OCI-LY7 (cell line): ENCODE measurements around the gene GRIPAP1. TPM values are rescaled to one million over a fixed set of nuclear protein-coding genes. Genes with fewer than 3 reads are reported as not detected.

ENCODE experiments used
- BruUV-seq: library from RNA; stranded (reverse); fragments of 400-500 nt; replicated peaks from 2 replicates; lab custom pipeline; 2021; lab: Mats Ljungman, UMichigan
- CTCF ChIA-PET: fragments of 300-600 bp; sonication (Branson Sonifier 250); formaldehyde crosslinking; loops from one replicate; lab custom pipeline; 2022; ENCODE audit warnings: antibody characterized with exemption; ENCODE audit not compliant: unreplicated experiment; lab: Charles Lee
- POLR2A ChIA-PET: fragments of 300-600 bp; sonication (Branson Sonifier 250); formaldehyde crosslinking; loops from one replicate; lab custom pipeline; 2022; ENCODE audit warnings: antibody characterized with exemption; lab: Charles Lee
- DNase-seq: peaks from one replicate; pipeline ENCODE4 v3.0.0-alpha.2; 2015; ENCODE audit warnings: low spot score
- H2AFZ ChIP-seq: fragments of 200-600 bp; sonication (generic), shearing (Covaris generic); 2 replicates; pipeline ENCODE4 v1.6.1; 2014; ENCODE audit warnings: mild to moderate bottlenecking, antibody characterized with exemption, low read length, moderate library complexity
- H3K27ac ChIP-seq: fragments of 200-600 bp; sonication (generic); 2 replicates; pipeline ENCODE4 v1.5.1; 2014; ENCODE audit warnings: mixed run types, low read depth, mild to moderate bottlenecking, moderate library complexity, low read length, inconsistent platforms; ENCODE audit not compliant: poor library complexity, severe bottlenecking
- H3K36me3 ChIP-seq: fragments of 200-600 bp; sonication (generic); 2 replicates; pipeline ENCODE4 v1.6.1; 2014; ENCODE audit warnings: mild to moderate bottlenecking, antibody characterized with exemption, low read length, moderate library complexity, mixed read lengths; ENCODE audit not compliant: insufficient read depth
- H3K4me1 ChIP-seq: fragments of 200-600 bp; sonication (generic); 2 replicates; pipeline ENCODE4 v1.5.1; 2014; ENCODE audit warnings: mild to moderate bottlenecking, low read length; ENCODE audit not compliant: insufficient read depth, poor library complexity, severe bottlenecking
- H3K4me2 ChIP-seq: fragments of 200-600 bp; sonication (generic); 2 replicates; pipeline ENCODE4 v1.6.1; 2014; ENCODE audit warnings: mild to moderate bottlenecking, low read length
- H3K4me3 ChIP-seq: fragments of 200-600 bp; sonication (generic); 2 replicates; pipeline ENCODE4 v1.5.1; 2014; ENCODE audit warnings: mild to moderate bottlenecking, low read depth, low read length; ENCODE audit not compliant: poor library complexity, severe bottlenecking
- H3K79me2 ChIP-seq: fragments of 200-600 bp; sonication (generic); 2 replicates; pipeline ENCODE4 v1.6.1; 2016; ENCODE audit warnings: low read depth, mild to moderate bottlenecking, low read length, moderate library complexity, mixed read lengths; ENCODE audit not compliant: insufficient read depth
- H3K9me2 ChIP-seq: fragments of 200-600 bp; sonication (generic); 2 replicates; pipeline ENCODE4 v1.6.1; 2016; ENCODE audit warnings: mild to moderate bottlenecking, low read length, mixed read lengths; ENCODE audit not compliant: insufficient read depth
- H3K9me3 ChIP-seq: fragments of 200-600 bp; sonication (generic); 2 replicates; pipeline ENCODE4 v1.6.1; 2014; ENCODE audit warnings: mild to moderate bottlenecking, mixed run types, low read length, mixed read lengths
- H4K20me1 ChIP-seq: fragments of 200-600 bp; sonication (generic); 2 replicates; pipeline ENCODE4 v1.6.1; 2014; ENCODE audit warnings: mild to moderate bottlenecking, antibody characterized with exemption, low read length, moderate library complexity, mixed read lengths; ENCODE audit not compliant: insufficient read depth
- EZH2phosphoT487 ChIP-seq: fragments of 200-600 bp; sonication (generic); IDR thresholded peaks from 2 replicates; pipeline ENCODE4 v1.6.1; 2018; ENCODE audit warnings: low read depth, borderline replicate concordance, mild to moderate bottlenecking, mixed run types, antibody characterized with exemption, low read length, moderate library complexity, mixed read lengths
- intact Hi-C: fragments of 100-400 bp; cut with micrococcal nuclease; formaldehyde crosslinking; loops from one replicate; pipeline ENCODE4 v1.10.0; 2022; ENCODE audit not compliant: unreplicated experiment
- total RNA-seq, 2 experiments: library from RNA; depleted of rRNA in 1 of 2; stranded (reverse); fragments of >200 nt in 1 of 2; shearing (Covaris generic) in 1 of 2; gene quantifications; 2 replicates each; pipeline ENCODE4 v1.2.3, GENCODE V29; 2014 to 2022
- TF ChIP-seq, protein P1 (sequence below): fragments of 200-600 bp; sonication (generic); conservative IDR thresholded peaks from 2 replicates; pipeline ENCODE4 v1.5.1; 2014; ENCODE audit warnings: mild to moderate bottlenecking, antibody characterized with exemption, low read length, moderate library complexity, mixed read lengths

Gene GRIPAP1
- total RNA-seq, 2 experiments from 2014 or later, result 27.5 to 95.9 TPM

GRCh38 chrX:49019050-49019449 is 17.0 kb upstream of the GRIPAP1 start:
- H3K79me2 ChIP-seq, result no peaks in the 10 kb centered on the region
- H3K27ac ChIP-seq, result no peak overlapping the region
- intact Hi-C loops, result no loop called here
- DNase-seq, result no peak
- BruUV-seq, result no TSS peak
- no peak overlapping the region for H3K4me2 ChIP-seq
- no peak overlapping the region for H2AFZ ChIP-seq
- no peaks in the 10 kb centered on the region for H3K36me3 ChIP-seq
- no peaks in the 10 kb centered on the region for H4K20me1 ChIP-seq
- ChIA-PET POLR2A (no interaction called here), CTCF (interaction anchor here (0.6 kb wide), 1 partner anchor 172 kb away, joined by 3 read pairs; no protein-coding TSS in a partner anchor)
- H3K4me3 ChIP-seq, result no peak overlapping the region
- H3K9me2 ChIP-seq, result no peaks in the 10 kb centered on the region
- TF ChIP-seq, protein P1, sequence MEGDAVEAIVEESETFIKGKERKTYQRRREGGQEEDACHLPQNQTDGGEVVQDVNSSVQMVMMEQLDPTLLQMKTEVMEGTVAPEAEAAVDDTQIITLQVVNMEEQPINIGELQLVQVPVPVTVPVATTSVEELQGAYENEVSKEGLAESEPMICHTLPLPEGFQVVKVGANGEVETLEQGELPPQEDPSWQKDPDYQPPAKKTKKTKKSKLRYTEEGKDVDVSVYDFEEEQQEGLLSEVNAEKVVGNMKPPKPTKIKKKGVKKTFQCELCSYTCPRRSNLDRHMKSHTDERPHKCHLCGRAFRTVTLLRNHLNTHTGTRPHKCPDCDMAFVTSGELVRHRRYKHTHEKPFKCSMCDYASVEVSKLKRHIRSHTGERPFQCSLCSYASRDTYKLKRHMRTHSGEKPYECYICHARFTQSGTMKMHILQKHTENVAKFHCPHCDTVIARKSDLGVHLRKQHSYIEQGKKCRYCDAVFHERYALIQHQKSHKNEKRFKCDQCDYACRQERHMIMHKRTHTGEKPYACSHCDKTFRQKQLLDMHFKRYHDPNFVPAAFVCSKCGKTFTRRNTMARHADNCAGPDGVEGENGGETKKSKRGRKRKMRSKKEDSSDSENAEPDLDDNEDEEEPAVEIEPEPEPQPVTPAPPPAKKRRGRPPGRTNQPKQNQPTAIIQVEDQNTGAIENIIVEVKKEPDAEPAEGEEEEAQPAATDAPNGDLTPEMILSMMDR, result no peak
- TF ChIP-seq EZH2phosphoT487, result no peak
- no peaks in the 10 kb centered on the region for H3K4me1 ChIP-seq
- no peaks in the 10 kb centered on the region for H3K9me3 ChIP-seq

DNA sequence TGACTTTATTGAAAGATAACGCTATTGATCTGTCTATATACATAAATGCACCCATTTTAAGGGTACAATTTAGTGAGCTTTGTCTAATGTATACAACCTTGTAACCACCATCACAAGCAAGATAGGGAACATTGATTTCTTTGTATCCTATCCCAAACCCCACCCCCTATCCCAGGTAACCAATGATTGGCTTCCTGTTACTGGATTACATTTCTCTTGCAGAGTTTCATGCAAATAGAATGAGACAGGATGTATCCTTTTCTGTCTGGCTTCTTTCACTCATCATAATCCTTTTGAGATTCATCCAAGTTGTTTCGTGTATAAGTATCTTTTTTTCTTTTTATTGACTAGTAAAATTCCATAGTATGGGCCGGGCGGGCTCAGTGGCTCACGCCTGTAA is 1.6 kb upstream of the GRIPAP1 start:
- CTCF ChIA-PET, result no interaction called here
- no peak for TF ChIP-seq EZH2phosphoT487
- TF ChIP-seq, protein P1, result no peak
- Histone ChIP-seq H3K9me3 (no peaks in the 10 kb centered on the region), H3K9me2 (no peaks in the 10 kb centered on the region), H3K79me2 (peaks cover 10% of the 10 kb centered on the region; the same call in 1 of the 2 replicates), H3K4me2 (peak overlapping the region; percentile 13; the same call in 1 of the 2 replicates), H3K36me3 (peaks cover 12% of the 10 kb centered on the region), H4K20me1 (no peaks in the 10 kb centered on the region), H2AFZ (peak overlapping the region; percentile 41; the same call in 1 of the 2 replicates), H3K4me3 (no peak overlapping the region), H3K4me1 (peaks cover 20% of the 10 kb centered on the region), H3K27ac (no peak overlapping the region)
- POLR2A ChIA-PET, result no interaction called here
- BruUV-seq, result no TSS peak
- intact Hi-C loops, result loop anchor here (2.0 to 5.0 kb wide), 2 partner anchors 39 to 41 kb away; partner anchors contain the start of gene TFE3
- DNase-seq, result peak; percentile 3

DNA sequence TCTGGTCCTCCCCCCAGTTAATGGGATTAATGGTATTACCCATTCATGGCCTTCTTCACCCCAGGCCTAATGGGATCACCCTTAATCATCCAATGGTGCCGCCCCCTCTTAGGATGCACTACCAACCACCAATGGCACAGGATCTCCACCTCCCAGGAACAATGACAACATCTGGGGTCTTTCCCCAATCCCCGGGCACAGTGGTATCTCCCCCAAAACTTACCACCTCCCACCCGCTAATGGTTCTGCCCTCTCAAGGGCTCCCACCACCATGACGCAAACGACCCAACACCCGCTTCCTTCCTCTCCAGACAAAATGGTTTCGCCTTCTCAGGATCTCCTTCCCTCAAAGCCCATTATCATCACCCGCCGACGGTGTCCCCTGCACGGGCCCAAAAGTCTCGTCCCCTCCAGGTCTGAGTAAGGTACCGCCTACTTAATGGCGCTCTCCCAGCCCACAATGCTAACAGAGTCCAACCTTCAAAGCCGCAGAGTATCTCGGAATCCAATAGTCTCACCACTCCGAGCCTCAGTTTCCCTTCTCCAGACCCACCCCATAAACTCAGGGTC is 458 bp downstream of the GRIPAP1 start:
- POLR2A ChIA-PET, result interaction anchor here (0.6 to 1.4 kb wide), 3 partner anchors 40 to 55 kb away, joined by 5 to 9 read pairs (median 7); no protein-coding TSS in a partner anchor
- Histone ChIP-seq H3K27ac (peak overlapping the region; percentile 75), H3K4me3 (peak overlapping the region; percentile 88), H3K79me2 (peaks cover 10% of the 10 kb centered on the region; the same call in 1 of the 2 replicates), H3K36me3 (peaks cover 33% of the 10 kb centered on the region), H4K20me1 (no peaks in the 10 kb centered on the region), H3K4me1 (peaks cover 20% of the 10 kb centered on the region), H3K4me2 (peak overlapping the region; percentile 60), H3K9me3 (no peaks in the 10 kb centered on the region), H2AFZ (peak overlapping the region; percentile 49; the same call in 1 of the 2 replicates), H3K9me2 (no peaks in the 10 kb centered on the region)
- intact Hi-C loops, result loop anchor here (2.0 to 5.0 kb wide), 2 partner anchors 39 to 41 kb away; partner anchors contain the start of gene TFE3
- CTCF ChIA-PET, result interaction anchor here (0.5 to 0.6 kb wide), 2 partner anchors 78 to 394 kb away, joined by 3 to 4 read pairs; no protein-coding TSS in a partner anchor
- TF ChIP-seq EZH2phosphoT487, result no peak
- TF ChIP-seq, protein P1, result no peak
- BruUV-seq, result no TSS peak
- peak; percentile 79 for DNase-seq
